Measurements from ENCODE around the gene TNIP3. TPM values are rescaled to one million over a fixed set of nuclear protein-coding genes. Genes with fewer than 3 reads are reported as not detected.

TNIP3 gene
- total RNA-seq, 1 donor from 2014 or later: not detected

DNA sequence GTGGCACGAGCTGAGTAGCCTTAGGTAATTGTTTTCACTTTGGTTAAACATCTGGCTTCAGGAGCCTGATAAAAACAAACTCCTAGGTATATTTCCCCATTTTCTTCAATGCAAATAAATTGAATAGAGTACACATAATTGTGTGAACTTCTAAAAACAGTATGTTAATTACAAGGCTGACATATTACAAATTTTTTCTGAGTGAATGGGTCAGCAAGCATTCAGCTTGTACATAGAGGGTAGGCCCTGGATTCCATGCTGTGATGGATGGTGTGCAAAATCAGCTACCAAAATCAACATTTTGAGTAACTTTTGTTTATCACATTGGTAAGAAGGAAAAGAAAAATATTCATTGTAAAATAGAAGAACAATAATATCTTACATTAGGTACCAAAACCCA, 12.2 kb downstream of the TNIP3 start:
- no peak for DNase-seq (ENCODE audit: low spot score, unreplicated experiment)
- TF ChIP-seq, protein P1, sequence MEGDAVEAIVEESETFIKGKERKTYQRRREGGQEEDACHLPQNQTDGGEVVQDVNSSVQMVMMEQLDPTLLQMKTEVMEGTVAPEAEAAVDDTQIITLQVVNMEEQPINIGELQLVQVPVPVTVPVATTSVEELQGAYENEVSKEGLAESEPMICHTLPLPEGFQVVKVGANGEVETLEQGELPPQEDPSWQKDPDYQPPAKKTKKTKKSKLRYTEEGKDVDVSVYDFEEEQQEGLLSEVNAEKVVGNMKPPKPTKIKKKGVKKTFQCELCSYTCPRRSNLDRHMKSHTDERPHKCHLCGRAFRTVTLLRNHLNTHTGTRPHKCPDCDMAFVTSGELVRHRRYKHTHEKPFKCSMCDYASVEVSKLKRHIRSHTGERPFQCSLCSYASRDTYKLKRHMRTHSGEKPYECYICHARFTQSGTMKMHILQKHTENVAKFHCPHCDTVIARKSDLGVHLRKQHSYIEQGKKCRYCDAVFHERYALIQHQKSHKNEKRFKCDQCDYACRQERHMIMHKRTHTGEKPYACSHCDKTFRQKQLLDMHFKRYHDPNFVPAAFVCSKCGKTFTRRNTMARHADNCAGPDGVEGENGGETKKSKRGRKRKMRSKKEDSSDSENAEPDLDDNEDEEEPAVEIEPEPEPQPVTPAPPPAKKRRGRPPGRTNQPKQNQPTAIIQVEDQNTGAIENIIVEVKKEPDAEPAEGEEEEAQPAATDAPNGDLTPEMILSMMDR (IDR thresholded peaks at IDR 0.05; ENCODE audit: unreplicated experiment): no peak
- H3K4me3 Mint-ChIP-seq (ENCODE audit: low read depth): no peak overlapping the region
- no peaks in the 10 kb centered on the region for H3K4me1 Mint-ChIP-seq (ENCODE audit: low read depth)
- no peaks in the 10 kb centered on the region for H3K9me3 Mint-ChIP-seq (ENCODE audit: low read depth)
- H3K27me3 Mint-ChIP-seq: peaks cover 15% of the 10 kb centered on the region
- H3K36me3 Mint-ChIP-seq (ENCODE audit: insufficient read depth): no peaks in the 10 kb centered on the region
- no peak overlapping the region for H3K27ac Mint-ChIP-seq

DNA sequence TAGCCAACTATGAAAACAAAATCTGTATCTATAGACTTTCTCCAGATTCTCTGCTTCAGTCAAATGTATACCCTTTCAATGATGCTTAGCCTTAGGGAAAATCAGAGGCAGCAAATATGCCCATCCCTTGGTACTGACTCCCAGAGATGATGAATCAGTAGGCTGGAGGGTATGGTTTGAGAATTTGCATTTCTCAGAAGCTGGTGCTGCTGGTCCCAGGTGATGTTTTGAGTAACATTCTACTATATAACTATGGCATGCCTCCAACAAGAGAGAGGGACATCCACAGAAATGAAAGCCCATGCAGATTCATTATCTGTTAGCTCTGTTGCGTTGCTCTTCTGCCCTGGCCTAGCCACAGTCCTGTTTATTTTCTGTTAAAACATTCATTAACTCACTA, 13.6 kb downstream of the TNIP3 start:
- Mint-ChIP-seq H3K27ac (no peak overlapping the region), H3K27me3 (peaks cover 8% of the 10 kb centered on the region), H3K9me3 (ENCODE audit: low read depth) (no peaks in the 10 kb centered on the region), H3K4me1 (ENCODE audit: low read depth) (no peaks in the 10 kb centered on the region), H3K36me3 (ENCODE audit: insufficient read depth) (no peaks in the 10 kb centered on the region), H3K4me3 (ENCODE audit: low read depth) (no peak overlapping the region)
- DNase-seq (ENCODE audit: low spot score, unreplicated experiment): no peak
- TF ChIP-seq, protein P1 (IDR thresholded peaks at IDR 0.05; ENCODE audit: unreplicated experiment): no peak

DNA sequence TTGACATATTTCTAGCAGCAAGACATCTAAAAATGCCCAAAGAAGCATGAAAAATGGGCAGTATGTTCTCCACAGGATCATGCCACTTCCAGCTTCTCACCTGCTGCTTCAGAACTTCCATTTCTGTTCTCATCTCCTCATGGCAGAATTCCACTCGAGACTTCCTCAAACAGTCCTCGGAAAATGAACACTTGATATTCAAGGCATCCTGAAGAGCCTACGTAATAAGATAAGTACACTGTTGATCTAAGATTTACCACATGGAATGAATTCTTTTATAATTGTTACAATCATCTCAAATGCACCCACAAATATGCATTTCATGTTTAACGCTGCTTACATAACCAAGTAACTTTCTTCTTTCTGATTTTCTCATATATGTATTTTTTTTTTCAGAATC, 14.1 kb downstream of the TNIP3 start:
- no peak overlapping the region for H3K27ac Mint-ChIP-seq
- H3K4me1 Mint-ChIP-seq (ENCODE audit: low read depth): no peaks in the 10 kb centered on the region
- no peaks in the 10 kb centered on the region for H3K36me3 Mint-ChIP-seq (ENCODE audit: insufficient read depth)
- TF ChIP-seq, protein P1 (IDR thresholded peaks at IDR 0.05; ENCODE audit: unreplicated experiment): no peak
- no peak overlapping the region for H3K4me3 Mint-ChIP-seq (ENCODE audit: low read depth)
- peaks cover 8% of the 10 kb centered on the region for H3K27me3 Mint-ChIP-seq
- no peak for DNase-seq (ENCODE audit: low spot score, unreplicated experiment)
- no peaks in the 10 kb centered on the region for H3K9me3 Mint-ChIP-seq (ENCODE audit: low read depth)

DNA sequence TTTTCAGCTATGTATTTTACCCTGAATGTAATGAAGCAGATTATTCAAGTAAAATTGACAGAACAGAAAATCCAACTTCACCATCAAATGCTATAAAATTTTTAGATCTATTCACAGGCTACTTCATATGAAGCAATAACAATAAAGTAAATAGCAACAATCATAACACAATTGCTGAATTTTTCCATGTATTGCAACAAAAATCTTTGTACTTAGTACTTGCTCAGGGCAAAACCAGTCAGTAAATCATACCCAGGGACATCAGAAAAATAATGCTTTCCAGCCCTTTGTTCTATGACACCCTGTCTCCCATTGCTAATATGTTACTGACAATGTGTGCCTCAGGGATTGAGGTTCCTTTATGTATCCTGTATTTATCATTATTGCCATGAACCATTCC, 15.5 kb downstream of the TNIP3 start:
- Mint-ChIP-seq H3K4me3 (ENCODE audit: low read depth) (no peak overlapping the region), H3K27ac (no peak overlapping the region), H3K9me3 (ENCODE audit: low read depth) (no peaks in the 10 kb centered on the region), H3K36me3 (ENCODE audit: insufficient read depth) (no peaks in the 10 kb centered on the region), H3K4me1 (ENCODE audit: low read depth) (no peaks in the 10 kb centered on the region), H3K27me3 (no peaks in the 10 kb centered on the region)
- TF ChIP-seq, protein P1 (IDR thresholded peaks at IDR 0.05; ENCODE audit: unreplicated experiment): no peak
- no peak for DNase-seq (ENCODE audit: low spot score, unreplicated experiment)

DNA sequence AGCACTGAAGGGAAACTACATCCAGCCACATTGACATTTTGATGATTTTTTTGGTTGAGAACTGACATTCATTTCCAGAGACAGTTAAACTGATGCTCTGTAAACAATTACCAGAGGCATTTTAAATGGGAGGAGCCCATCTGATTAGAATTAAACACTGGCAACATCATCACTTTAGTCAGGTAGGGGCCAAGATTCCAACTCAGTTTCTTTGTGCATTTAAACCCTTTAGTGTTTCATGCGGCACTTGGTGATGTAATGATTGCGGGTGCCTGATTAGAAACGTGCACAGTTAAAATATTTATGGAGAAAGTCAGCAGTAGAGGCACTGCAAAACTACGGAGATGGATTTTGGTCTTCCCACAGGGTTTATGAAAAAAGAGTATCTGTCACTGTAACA, 16.1 kb downstream of the TNIP3 start:
- no peak for DNase-seq (ENCODE audit: low spot score, unreplicated experiment)
- H3K4me1 Mint-ChIP-seq (ENCODE audit: low read depth): no peaks in the 10 kb centered on the region
- no peaks in the 10 kb centered on the region for H3K9me3 Mint-ChIP-seq (ENCODE audit: low read depth)
- TF ChIP-seq, protein P1 (IDR thresholded peaks at IDR 0.05; ENCODE audit: unreplicated experiment): no peak
- no peaks in the 10 kb centered on the region for H3K36me3 Mint-ChIP-seq (ENCODE audit: insufficient read depth)
- H3K27me3 Mint-ChIP-seq: no peaks in the 10 kb centered on the region
- H3K4me3 Mint-ChIP-seq (ENCODE audit: low read depth): no peak overlapping the region
- no peak overlapping the region for H3K27ac Mint-ChIP-seq
